Activated CD4-positive, alpha-beta T cell treated with anti-CD3 and anti-CD28 coated beads, Interleukin-2, amount 50 U/mL, for 24 hours (primary cell): ENCODE results near the gene PHLPP2.
A peak's percentile ranks its signal among the peaks of the same experiment; 100 is the strongest.

Experiments
- DNase-seq, 2 donors: peaks; one replicate each; pipeline ENCODE4 v3.0.0-alpha.2; 2020; ENCODE audit warnings: low read depth in 1 of 2, low spot score in 1 of 2

Gene PHLPP2

GRCh38 chr16:71724320-71724751 is at the start of gene PHLPP2:
PHLPP2 (minus strand) TSS chr16:71724701; CDS start chr16:71714795, 9,906 bp downstream.
- no peak for DNase-seq

DNA sequence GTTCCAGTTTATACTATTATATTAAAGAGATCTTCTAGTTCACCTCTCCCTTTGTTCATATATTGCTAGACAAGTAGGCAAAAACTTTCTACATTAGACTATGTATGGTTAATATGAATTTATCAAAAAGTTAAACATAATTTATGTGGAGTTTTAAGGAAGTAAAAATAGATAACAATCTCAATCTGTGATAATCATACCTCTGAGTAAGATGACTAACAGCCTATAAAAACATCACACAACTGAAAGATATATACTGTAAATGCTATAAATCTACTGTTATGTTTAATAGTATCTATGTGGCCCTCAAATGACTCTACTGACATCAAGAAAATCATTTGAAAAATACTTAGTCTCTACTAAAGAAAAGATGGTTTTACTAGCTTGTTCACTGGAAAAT is 47.1 kb upstream of the PHLPP2 start:
- no peak for DNase-seq

DNA sequence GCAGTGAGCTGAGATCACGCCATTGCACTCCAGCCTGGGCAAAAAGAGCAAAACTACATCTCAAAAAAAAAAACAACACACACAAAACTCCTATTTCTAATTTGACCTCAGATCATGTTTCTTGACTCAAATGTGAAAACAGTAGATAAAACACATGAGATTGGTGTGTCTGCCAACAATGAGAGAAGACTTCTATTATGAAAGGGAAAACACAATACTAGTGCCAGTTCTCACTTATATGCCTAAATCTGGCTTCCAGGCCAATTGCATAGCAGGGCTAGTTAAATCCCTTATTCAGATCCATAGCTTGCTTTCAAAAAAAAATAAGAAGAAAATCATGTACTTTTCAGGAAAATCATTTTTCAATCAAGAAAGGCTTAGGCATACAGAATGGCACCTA is 44.7 kb upstream of the PHLPP2 start:
- no peak for DNase-seq

- DNase-seq, result no peak
Observed at GRCh38 chr16:71767060-71767900, 42.8 kb upstream of the PHLPP2 start.

GRCh38 chr16:71762186-71762585 is 37.7 kb upstream of the PHLPP2 start:
- no peak for DNase-seq

DNA sequence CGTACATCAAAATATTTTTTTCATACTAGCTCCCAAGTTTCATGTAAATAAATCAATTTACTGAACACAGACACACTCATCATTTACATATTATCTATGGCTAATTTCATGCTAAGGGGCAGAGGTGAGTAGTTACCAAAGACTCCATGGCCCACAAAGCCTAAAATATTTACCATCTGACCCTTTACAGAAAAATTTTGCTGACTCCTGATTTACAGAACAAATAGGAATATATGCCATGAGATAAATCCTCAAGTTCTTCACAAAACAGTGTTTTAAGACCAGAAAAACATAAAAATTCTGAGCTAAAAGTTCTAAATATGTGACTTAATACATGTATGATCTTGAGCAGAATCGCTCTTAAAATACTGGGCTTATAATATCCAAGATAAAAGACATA is 36.6 kb upstream of the PHLPP2 start:
- no peak for DNase-seq

- DNase-seq, result no peak
Observed at GRCh38 chr16:71758293-71758760, 33.8 kb upstream of the PHLPP2 start.

DNA sequence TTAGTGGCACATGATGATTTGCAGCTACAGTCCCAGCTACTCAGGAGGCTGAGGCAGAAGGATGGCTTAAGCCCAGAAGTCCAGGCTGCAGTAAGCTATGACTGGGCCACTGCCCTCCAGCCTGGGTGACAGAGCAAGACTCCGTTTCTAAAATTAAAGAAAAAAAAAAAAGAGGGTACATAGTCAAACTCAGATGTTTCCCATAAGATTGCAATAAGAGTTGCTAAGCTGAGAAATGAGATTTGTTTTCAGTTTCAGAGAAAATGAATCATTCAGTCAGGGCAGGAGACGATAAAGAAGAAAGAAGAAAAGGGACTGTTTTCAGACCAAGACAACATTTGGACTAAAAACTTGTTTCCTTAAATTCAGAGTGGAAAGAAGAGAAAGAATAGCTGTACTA is 30.2 kb upstream of the PHLPP2 start:
- no peak for DNase-seq

- DNase-seq, result no peak
Observed at GRCh38 chr16:71754108-71754507, 29.6 kb upstream of the PHLPP2 start.

DNA sequence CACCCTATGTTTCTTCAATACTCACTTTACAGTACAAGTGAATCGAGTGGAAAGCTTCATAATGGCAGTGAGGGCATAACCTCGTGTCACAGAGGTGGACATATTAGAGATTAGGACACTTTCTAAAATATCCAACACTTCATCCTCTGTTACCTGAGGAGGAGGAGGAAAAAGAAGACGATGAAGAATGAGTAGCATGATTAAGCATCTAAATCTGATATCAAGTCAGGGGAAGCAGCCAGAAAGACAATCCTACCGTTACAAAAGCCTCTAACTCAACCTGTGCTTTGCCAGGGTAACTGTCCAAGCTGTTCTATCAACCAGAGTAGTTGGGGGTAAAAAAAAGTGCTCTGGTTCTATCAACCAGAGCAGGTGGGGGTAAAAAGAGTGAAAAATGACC is 23.7 kb upstream of the PHLPP2 start:
- DNase-seq, result no peak

GRCh38 chr16:71746442-71747046 is 22.0 kb upstream of the PHLPP2 start:
- DNase-seq, result peak in 1 of 2 donors; percentile 17

GRCh38 chr16:71738855-71739254 is 14.4 kb upstream of the PHLPP2 start:
- no peak for DNase-seq

- DNase-seq, result no peak
Observed at GRCh38 chr16:71737501-71737900, 13.0 kb upstream of the PHLPP2 start.

- no peak for DNase-seq
Observed at GRCh38 chr16:71734511-71734910, 10.0 kb upstream of the PHLPP2 start.

- DNase-seq, result no peak
Observed at GRCh38 chr16:71732587-71732986, 8.1 kb upstream of the PHLPP2 start.

DNA sequence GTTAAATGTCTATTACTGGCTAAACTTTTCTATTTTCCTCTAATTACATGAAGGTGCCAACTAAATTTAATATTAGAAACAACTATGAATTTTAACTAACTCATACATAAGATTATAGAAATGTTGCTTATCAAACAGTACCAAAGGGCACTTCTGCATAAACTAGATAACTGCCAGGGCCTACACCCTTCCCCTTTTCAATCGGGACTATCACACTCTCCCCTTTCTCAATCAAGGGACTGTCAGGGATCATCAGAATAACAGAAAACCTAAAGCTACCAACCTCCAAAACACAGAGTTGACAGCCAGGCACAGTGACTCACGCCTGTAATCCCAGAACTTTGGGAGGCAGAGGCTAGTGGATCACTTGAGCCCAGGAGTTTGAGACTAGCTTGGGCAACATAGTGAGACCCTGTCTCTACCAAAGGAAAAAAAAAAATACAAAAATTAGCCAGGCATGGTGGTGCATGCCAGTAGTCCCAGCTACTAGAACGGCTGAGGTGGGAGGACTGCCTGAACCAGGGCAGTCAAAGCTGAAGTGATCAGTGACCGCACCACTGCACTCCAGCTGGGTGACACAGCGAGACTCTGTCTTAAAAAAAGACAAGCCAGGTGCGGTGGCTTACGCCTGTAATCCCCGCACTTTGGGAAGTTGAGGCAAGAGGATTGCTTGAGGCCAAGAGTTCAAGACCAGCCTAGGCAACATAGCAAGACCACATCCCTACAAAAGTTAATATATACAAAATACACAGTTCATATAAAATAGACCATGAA is 3.2 kb upstream of the PHLPP2 start:
- no peak for DNase-seq

GRCh38 chr16:71726476-71727315 is 2.2 kb upstream of the PHLPP2 start:
- no peak for DNase-seq

DNA sequence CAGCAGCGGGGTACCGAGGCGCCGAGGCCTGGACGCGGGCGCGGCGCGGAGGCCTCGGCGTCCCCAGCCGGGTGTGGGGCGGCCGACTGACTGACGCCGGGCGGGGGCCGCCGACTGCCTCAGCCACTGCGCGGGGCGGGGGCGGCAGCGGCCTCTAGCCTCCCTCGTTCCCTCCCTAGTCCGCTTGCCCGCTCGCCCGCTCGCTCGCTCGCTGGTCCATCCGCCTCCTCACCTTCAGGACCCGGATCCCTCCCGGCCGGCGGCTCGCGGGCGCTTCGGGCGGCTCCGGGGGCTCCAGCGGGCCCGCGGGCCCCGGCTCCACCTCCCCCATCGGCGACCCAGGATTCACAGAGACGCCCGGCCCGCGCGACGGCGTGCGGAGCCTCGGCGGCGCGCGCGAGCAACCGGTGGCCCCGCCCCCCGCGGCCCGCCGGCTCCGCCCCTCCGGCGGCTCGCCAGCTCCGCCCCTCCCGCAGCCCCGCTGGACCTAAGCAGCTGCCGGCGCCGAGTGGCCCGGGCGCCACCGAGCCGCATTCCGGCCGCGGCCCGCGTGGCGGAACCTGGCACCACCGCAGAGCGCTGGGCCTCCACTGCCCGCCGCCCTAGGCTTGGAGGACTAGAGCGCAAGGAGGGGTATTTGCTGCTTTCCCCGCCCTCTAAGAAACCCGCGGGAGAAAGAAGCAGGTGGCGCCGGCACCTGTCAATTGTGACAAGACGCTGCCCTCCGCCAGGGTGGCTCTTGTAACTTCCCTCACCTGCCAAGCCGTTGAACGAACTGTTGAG is 773 bp downstream of the PHLPP2 start:
- peak; percentile 55 to 61 for DNase-seq

- DNase-seq, result peak; percentile 34 to 43
Observed at GRCh38 chr16:71722801-71723536, 1.5 kb downstream of the PHLPP2 start.
